Stimulated activated naive B cell treated with anti-CD40 and anti-IgM and Interleukin-4, amounts not matched to agents 10 μg/mL and 1 μg/mL and 100 μg/mL, for 72 hours (primary cell): ENCODE data around the gene C4BPB.

ENCODE experiments used
- ATAC-seq, 2 donors: fragments of 150-1000 bp; cut with Tn5 transposase; replicated peaks; 2 replicates each; pipeline ENCODE4 v1.10.0; 2021; ENCODE audit warnings: moderate library complexity in 1 of 2
- DNase-seq: peaks from one replicate; pipeline ENCODE4 v3.0.0; 2021
- H3K27ac Mint-ChIP-seq: one replicate; pipeline ENCODE4 v1.8.0; 2022; ENCODE audit warnings: mild to moderate bottlenecking, mixed read lengths
- H3K27me3 Mint-ChIP-seq, 2 donors: one replicate each; pipeline ENCODE4 v1.8.0; 2022; ENCODE audit warnings: mixed read lengths in 2 of 2
- H3K36me3 Mint-ChIP-seq, 2 donors: one replicate each; pipeline ENCODE4 v1.8.0; 2022; ENCODE audit warnings: mixed read lengths in 2 of 2, mild to moderate bottlenecking in 1 of 2
- H3K4me1 Mint-ChIP-seq, 2 donors: one replicate each; pipeline ENCODE4 v1.8.0; 2022; ENCODE audit warnings: mixed read lengths in 2 of 2, mild to moderate bottlenecking in 1 of 2
- H3K4me3 Mint-ChIP-seq, 2 donors: one replicate each; pipeline ENCODE4 v1.8.0; 2022; ENCODE audit warnings: mild to moderate bottlenecking in 2 of 2, mixed read lengths in 2 of 2, moderate library complexity in 1 of 2
- H3K9me3 Mint-ChIP-seq, 2 donors: one replicate each; pipeline ENCODE4 v1.8.0; 2022; ENCODE audit warnings: mixed read lengths in 2 of 2, mild to moderate bottlenecking in 1 of 2

Gene C4BPB

GRCh38 chr1:207124389-207124788 lies 35.7 kb downstream of the C4BPB start:
- Mint-ChIP-seq H3K4me1 (no peaks in the 10 kb centered on the region), H3K4me3 (no peak overlapping the region), H3K27ac (no peak overlapping the region), H3K9me3 (peaks cover 19 to 26% of the 10 kb centered on the region in 2 donors), H3K27me3 (no peaks in the 10 kb centered on the region), H3K36me3 (peaks cover 10 to 25% of the 10 kb centered on the region in 2 donors)
- DNase-seq (no peak), ATAC-seq (no peak)

GRCh38 chr1:207128336-207128921 lies 39.8 kb downstream of the C4BPB start:
- no peaks in the 10 kb centered on the region for H3K27me3 Mint-ChIP-seq
- peaks cover 25 to 36% of the 10 kb centered on the region in 2 donors for H3K9me3 Mint-ChIP-seq
- no peak overlapping the region for H3K27ac Mint-ChIP-seq

GRCh38 chr1:207129053-207129452 lies 40.4 kb downstream of the C4BPB start:
- no peak for ATAC-seq
- Mint-ChIP-seq H3K9me3 (peaks cover 25 to 36% of the 10 kb centered on the region in 2 donors), H3K36me3 (peaks cover 13 to 32% of the 10 kb centered on the region in 2 donors), H3K4me1 (no peaks in the 10 kb centered on the region), H3K27me3 (no peaks in the 10 kb centered on the region), H3K27ac (no peak overlapping the region), H3K4me3 (no peak overlapping the region)
- DNase-seq: no peak

More at GRCh38 chr1:207128336-207128921, 39.8 kb downstream of the C4BPB start:
- no peak for DNase-seq
- no peak overlapping the region for H3K4me3 Mint-ChIP-seq
- peaks cover 13 to 32% of the 10 kb centered on the region in 2 donors for H3K36me3 Mint-ChIP-seq
- H3K4me1 Mint-ChIP-seq: no peaks in the 10 kb centered on the region
- no peak for ATAC-seq

GRCh38 chr1:207130252-207131036 lies 41.8 kb downstream of the C4BPB start:
- Mint-ChIP-seq H3K27me3 (no peaks in the 10 kb centered on the region), H3K9me3 (peaks cover 22 to 29% of the 10 kb centered on the region in 2 donors), H3K4me3 (no peak overlapping the region), H3K4me1 (peaks cover 3 to 6% of the 10 kb centered on the region in 2 donors), H3K36me3 (peaks cover 13 to 25% of the 10 kb centered on the region in 2 donors), H3K27ac (no peak overlapping the region)
- DNase-seq: no peak
- ATAC-seq: no peak

GRCh38 chr1:207131163-207131562 lies 42.5 kb downstream of the C4BPB start:
- peaks cover 22 to 24% of the 10 kb centered on the region in 2 donors for H3K9me3 Mint-ChIP-seq
- DNase-seq (no peak), ATAC-seq (no peak)
- H3K27me3 Mint-ChIP-seq: no peaks in the 10 kb centered on the region
- peaks cover 3 to 6% of the 10 kb centered on the region in 2 donors for H3K4me1 Mint-ChIP-seq
- no peak overlapping the region for H3K4me3 Mint-ChIP-seq
- H3K36me3 Mint-ChIP-seq: peaks cover 9 to 25% of the 10 kb centered on the region in 2 donors
- H3K27ac Mint-ChIP-seq: no peak overlapping the region

- H3K27ac Mint-ChIP-seq: no peak overlapping the region
- H3K4me1 Mint-ChIP-seq: peaks cover 3 to 6% of the 10 kb centered on the region in 2 donors
- no peaks in the 10 kb centered on the region for H3K27me3 Mint-ChIP-seq
- peaks cover 3 to 6% of the 10 kb centered on the region in 2 donors for H3K36me3 Mint-ChIP-seq
- peaks cover 5 to 9% of the 10 kb centered on the region in 2 donors for H3K9me3 Mint-ChIP-seq
- H3K4me3 Mint-ChIP-seq: no peak overlapping the region
- DNase-seq (no peak), ATAC-seq (no peak)
These were observed 45.9 kb downstream of the C4BPB start for GRCh38 chr1:207134581-207134980.

GRCh38 chr1:207139616-207140015 lies 51.0 kb downstream of the C4BPB start:
- Mint-ChIP-seq H3K36me3 (no peaks in the 10 kb centered on the region), H3K27me3 (peaks cover 0 to 7% of the 10 kb centered on the region in 2 donors), H3K4me3 (no peak overlapping the region), H3K4me1 (peaks cover 3 to 5% of the 10 kb centered on the region in 2 donors), H3K9me3 (no peaks in the 10 kb centered on the region), H3K27ac (no peak overlapping the region)
- DNase-seq: no peak
- ATAC-seq: no peak

- peaks cover 0 to 3% of the 10 kb centered on the region in 2 donors for H3K36me3 Mint-ChIP-seq
- no peak overlapping the region for H3K4me3 Mint-ChIP-seq
- peaks cover 0 to 7% of the 10 kb centered on the region in 2 donors for H3K27me3 Mint-ChIP-seq
- ATAC-seq: no peak
- no peak for DNase-seq
- peaks cover 0 to 3% of the 10 kb centered on the region in 2 donors for H3K9me3 Mint-ChIP-seq
- H3K27ac Mint-ChIP-seq: no peak overlapping the region
- H3K4me1 Mint-ChIP-seq: peaks cover 3 to 4% of the 10 kb centered on the region in 2 donors
These were observed 51.9 kb downstream of the C4BPB start for GRCh38 chr1:207140536-207140935.

- Mint-ChIP-seq H3K4me1 (peaks cover 3 to 9% of the 10 kb centered on the region in 2 donors), H3K27ac (peak overlapping the region; percentile 14), H3K4me3 (no peak overlapping the region), H3K36me3 (peaks cover 0 to 7% of the 10 kb centered on the region in 2 donors), H3K27me3 (peaks cover 1 to 4% of the 10 kb centered on the region in 2 donors), H3K9me3 (peaks cover 2 to 7% of the 10 kb centered on the region in 2 donors)
- ATAC-seq (no peak), DNase-seq (no peak)
These were observed 56.9 kb downstream of the C4BPB start for GRCh38 chr1:207145401-207146058.
